IPS-18c (cell line): Measurements from ENCODE around the gene HEPHL1.
"Not testable (repeated sequence)": the region's sequence is repeated elsewhere in the genome, so short reads cannot be mapped to it uniquely, and the experiment has no call there.

Experiments
- H3K4me3 ChIP-seq: 2 replicates; pipeline ENCODE4 v1.7.0; 2013; ENCODE audit warnings: low read depth, mild to moderate bottlenecking, low read length, moderate library complexity; ENCODE audit not compliant: insufficient read depth
- H3K9me3 ChIP-seq: one replicate; pipeline ENCODE4 v1.6.1; 2013; ENCODE audit warnings: mild to moderate bottlenecking, low read length, moderate library complexity; ENCODE audit not compliant: control insufficient read depth, insufficient read depth

HEPHL1 gene

GRCh38 chr11:94111660-94112059 lies 90.5 kb downstream of the HEPHL1 start:
- Histone ChIP-seq H3K4me3 (no peak overlapping the region), H3K9me3 (no peaks in the 10 kb centered on the region)

DNA sequence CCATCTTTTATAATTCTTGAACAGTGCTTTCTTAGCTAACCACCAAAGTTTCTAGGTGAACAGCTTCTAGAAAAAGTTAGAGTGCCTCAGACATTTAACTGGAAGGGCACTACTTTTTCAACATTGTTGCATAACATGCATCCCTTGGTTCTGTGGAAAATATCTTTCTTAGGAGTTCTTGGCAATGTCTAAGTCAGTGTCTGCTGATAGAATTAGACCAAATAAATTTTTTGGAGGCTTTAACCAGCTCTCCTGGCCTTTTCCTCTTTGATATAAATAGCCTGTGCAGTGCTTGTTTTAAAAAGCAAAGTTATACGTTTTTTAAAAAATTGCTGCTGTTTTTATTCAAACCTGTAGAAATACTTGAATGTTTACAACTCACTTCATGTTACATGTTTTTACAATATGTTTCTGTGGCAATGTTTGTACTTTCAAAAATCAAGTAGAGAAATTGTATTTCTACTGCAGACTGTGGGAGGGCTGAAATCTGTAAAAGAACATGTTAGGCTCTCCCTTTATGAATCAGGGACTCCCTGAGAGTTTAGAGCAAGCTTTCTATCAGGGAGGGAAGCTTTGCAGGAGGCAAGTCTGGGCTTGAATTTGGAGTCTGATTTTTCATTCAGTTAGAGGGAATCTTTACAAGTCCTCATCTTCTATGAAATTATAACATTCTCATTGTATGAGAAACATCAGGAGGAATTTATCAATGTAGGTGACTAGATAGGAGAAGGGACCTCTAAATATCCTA lies 91.2 kb downstream of the HEPHL1 start:
- no peaks in the 10 kb centered on the region for H3K9me3 ChIP-seq
- H3K4me3 ChIP-seq = no peak overlapping the region

GRCh38 chr11:94117197-94117574 lies 96.0 kb downstream of the HEPHL1 start:
- Histone ChIP-seq H3K9me3 (no peaks in the 10 kb centered on the region), H3K4me3 (no peak overlapping the region)

DNA sequence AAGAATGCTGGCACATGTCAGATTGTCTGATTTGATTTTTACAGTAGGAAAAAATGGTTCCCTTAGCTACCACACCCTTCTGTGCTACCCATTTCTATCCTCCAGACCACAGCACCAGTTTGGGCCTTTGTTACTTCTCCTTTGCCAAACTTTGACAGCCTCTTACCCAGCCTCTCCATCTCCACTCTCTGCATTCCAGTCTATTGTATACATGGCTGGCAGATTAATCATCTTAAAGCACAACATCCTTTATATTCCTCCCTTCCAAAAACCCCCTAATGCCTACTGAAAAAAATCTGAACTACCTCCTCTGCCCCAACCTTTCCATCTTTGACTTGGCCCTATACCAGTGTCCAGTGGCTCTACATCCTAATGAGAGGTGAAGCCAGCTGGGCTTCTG lies 96.7 kb downstream of the HEPHL1 start:
- Histone ChIP-seq H3K9me3 (no peaks in the 10 kb centered on the region), H3K4me3 (no peak overlapping the region)

- not testable (repeated sequence) for H3K4me3 ChIP-seq, H3K9me3 ChIP-seq
Observed at GRCh38 chr11:94119676-94120075, 98.5 kb downstream of the HEPHL1 start.

GRCh38 chr11:94120516-94120915 lies 99.4 kb downstream of the HEPHL1 start:
- H3K4me3 ChIP-seq, H3K9me3 ChIP-seq: not testable (repeated sequence)

DNA sequence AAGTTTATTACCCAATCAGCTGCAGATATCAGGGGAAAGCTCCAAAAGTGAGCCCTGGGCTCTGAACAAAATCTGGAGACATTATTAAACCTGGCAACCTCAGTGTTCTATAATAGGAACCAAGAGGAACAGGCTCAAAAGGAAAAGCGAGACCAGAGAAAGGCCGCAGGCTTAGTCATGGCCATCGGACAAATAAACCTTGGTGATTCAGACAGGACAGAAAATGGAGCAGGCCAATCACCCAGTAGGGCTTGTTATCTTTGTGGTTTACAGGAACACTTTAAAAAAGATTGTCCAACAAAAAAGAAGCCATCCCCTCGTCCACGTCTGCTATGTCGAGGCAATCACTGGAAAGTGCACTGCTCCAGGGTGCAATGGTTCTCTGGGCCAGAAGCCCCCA lies 99.8 kb downstream of the HEPHL1 start:
- no peaks in the 10 kb centered on the region for H3K9me3 ChIP-seq
- no peak overlapping the region for H3K4me3 ChIP-seq

DNA sequence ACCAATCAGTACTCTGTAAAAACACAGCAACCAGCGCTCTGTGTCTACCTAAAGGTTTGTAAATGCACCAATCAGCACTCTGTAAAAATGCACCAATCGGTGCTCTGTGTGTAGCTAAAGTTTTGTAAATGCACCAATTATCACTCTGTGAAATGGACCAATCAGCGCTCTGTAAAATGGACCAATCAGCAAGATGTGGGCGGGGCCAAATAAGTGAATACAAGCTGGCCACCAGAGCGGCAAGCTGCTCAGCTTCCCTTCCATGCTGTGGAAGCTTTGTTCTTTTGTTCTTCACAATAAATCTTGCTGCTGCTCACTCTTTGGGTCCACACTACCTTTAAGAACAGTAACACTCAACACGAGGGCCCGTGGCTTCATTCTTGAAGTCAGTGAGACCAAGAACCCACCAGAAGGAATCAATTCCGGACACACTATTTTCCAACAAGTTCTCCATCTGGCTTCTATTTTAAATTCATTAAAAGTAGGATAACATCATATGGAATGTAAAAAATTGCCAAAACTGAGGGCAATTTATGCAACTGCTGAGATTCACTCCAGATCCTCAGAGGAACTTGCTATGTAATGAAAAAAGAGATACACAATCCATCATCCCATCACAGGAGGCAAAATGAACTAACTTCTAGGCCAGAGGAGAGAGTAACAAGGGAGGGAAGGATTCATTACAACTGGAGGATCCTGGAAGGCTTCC lies 104.4 kb downstream of the HEPHL1 start:
- Histone ChIP-seq H3K4me3 (no peak overlapping the region), H3K9me3 (peaks cover 2% of the 10 kb centered on the region)

GRCh38 chr11:94127638-94128037 lies 106.5 kb downstream of the HEPHL1 start:
- Histone ChIP-seq H3K9me3 (peaks cover 2% of the 10 kb centered on the region), H3K4me3 (peak overlapping the region; percentile 96; the same call in 1 of the 2 replicates)

- peaks cover 2% of the 10 kb centered on the region for H3K9me3 ChIP-seq
- peak overlapping the region; percentile 96 for H3K4me3 ChIP-seq
Observed at GRCh38 chr11:94128291-94128745, 107.2 kb downstream of the HEPHL1 start.

DNA sequence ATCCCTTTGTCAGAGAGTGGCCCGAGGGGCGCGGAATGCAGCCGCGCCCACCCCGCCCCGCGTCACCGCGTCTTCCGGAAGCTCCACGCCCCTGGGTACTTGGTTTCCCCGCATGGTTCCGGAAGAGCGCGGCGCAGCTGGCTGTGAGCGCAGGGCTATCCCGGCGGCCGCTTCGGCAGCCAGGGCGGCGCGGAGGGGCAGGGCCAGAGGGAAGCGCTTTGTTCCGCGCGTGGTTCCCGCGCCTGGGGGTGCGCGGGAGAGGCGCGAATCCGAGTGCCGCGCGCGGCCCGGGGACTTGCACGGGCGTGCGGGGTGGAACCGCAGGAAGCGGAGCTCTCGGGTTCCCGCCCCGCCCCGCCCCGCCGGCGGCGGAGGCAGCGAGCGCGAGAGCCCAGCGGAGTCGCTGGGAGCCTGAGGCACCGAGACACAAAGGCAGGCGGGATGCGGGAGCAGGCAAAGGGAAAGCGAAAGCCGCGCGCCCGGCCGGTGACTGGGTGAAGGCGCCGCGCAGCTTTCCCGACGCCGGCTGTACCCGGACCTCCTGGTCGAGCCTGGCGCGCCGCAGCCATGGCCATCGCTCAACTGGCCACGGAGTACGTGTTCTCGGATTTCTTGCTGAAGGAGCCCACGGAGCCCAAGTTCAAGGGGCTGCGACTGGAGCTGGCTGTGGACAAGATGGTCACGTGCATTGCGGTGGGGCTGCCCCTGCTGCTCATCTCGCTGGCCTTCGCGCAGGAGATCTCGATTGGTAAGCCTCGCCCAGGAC lies 107.8 kb downstream of the HEPHL1 start, which contains the start of gene PANX1:
Gene PANX1 (plus strand): TSS at position 96 of the 766 bp plus-strand sequence. CDS start 472 bp downstream, at position 568.
- Histone ChIP-seq H3K4me3 (peak within 1 kb of the TSS; percentile 96), H3K9me3 (peaks cover 2% of the 10 kb centered on the region)

GRCh38 chr11:94129512-94130297 lies 108.6 kb downstream of the HEPHL1 start:
- H3K4me3 ChIP-seq = peak overlapping the region; percentile 96
- peaks cover 2% of the 10 kb centered on the region for H3K9me3 ChIP-seq

- Histone ChIP-seq H3K4me3 (peak overlapping the region; percentile 96), H3K9me3 (peaks cover 2% of the 10 kb centered on the region)
Observed at GRCh38 chr11:94130298-94131046, 109.3 kb downstream of the HEPHL1 start.

- Histone ChIP-seq H3K9me3 (peaks cover 2% of the 10 kb centered on the region), H3K4me3 (peak overlapping the region; percentile 96)
Observed at GRCh38 chr11:94131047-94131717, 110.0 kb downstream of the HEPHL1 start.

DNA sequence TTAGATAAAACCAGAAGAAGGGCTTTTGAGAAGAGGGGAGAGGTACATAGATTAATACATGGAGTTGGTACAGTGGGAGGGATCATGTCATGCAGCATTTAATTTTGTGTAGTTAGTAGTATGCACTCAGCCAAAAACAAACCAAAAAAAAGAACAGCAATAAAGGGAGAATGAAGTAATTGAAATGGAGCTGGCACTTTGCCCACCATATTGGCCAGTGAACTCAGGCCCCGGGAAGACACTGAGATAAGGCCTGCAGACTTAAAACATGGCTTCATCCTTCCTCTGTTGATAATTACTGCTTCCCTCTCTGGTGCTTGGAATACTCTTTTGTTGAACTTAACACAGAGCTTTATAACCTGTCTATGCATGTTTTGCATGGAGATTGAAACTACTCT lies 110.6 kb downstream of the HEPHL1 start:
- H3K9me3 ChIP-seq = peaks cover 2% of the 10 kb centered on the region
- H3K4me3 ChIP-seq = no peak overlapping the region; the same call in none of the 2 replicates

DNA sequence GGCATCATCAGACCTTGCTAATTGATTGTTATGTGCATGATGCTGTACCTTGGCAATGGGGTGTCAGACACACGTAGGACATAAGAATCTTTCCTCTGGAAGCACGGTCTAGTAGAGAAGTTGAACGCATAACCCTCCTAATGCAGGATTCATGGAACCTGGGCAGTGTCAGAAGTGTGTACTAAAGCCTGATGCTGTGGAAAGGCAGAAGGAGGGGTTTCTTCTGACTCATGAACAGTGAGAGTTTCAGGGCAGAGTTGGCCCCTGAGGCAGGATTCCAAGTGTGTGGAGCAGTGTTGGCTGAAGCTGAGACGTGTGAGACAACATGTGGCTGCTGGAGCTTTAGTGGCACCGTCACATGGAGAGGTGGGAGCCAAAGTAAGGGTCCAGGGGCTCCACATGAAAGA lies 111.0 kb downstream of the HEPHL1 start:
- peaks cover 2% of the 10 kb centered on the region for H3K9me3 ChIP-seq
- no peak overlapping the region; the same call in 1 of the 2 replicates for H3K4me3 ChIP-seq
